GM18502 (cell line): ENCODE measurements around the gene KAZN.

ENCODE experiments used
- ATAC-seq: cut with Tn5 transposase; IDR thresholded peaks from one replicate; pipeline ENCODE4 v1.9.1; 2021; ENCODE audit warnings: mild to moderate bottlenecking; ENCODE audit not compliant: unreplicated experiment, poor library complexity

The KAZN gene

GRCh38 chr1:15007368-15007767 is 408.9 kb downstream of the KAZN start:
- ATAC-seq = no peak

GRCh38 chr1:15007842-15008241 is 409.4 kb downstream of the KAZN start:
- ATAC-seq = no peak

- ATAC-seq = no peak
Observed at GRCh38 chr1:15008783-15009729, 410.6 kb downstream of the KAZN start.

GRCh38 chr1:15011160-15011559 is 412.7 kb downstream of the KAZN start:
- no peak for ATAC-seq

- no peak for ATAC-seq
Observed at GRCh38 chr1:15011661-15012060, 413.2 kb downstream of the KAZN start.

- no peak for ATAC-seq
Observed at GRCh38 chr1:15012822-15013221, 414.3 kb downstream of the KAZN start.

GRCh38 chr1:15013767-15014166 is 415.3 kb downstream of the KAZN start:
- no peak for ATAC-seq

- ATAC-seq = no peak
Observed at GRCh38 chr1:15014516-15014915, 416.0 kb downstream of the KAZN start.

- no peak for ATAC-seq
Observed at GRCh38 chr1:15016001-15016400, 417.5 kb downstream of the KAZN start.

GRCh38 chr1:15016526-15016925 is 418.0 kb downstream of the KAZN start:
- ATAC-seq = no peak

GRCh38 chr1:15017120-15017519 is 418.6 kb downstream of the KAZN start:
- ATAC-seq = no peak

- no peak for ATAC-seq
Observed at GRCh38 chr1:15018767-15019166, 420.3 kb downstream of the KAZN start.

GRCh38 chr1:15020943-15021745 is 422.7 kb downstream of the KAZN start:
- no peak for ATAC-seq

- no peak for ATAC-seq
Observed at GRCh38 chr1:15022048-15022447, 423.6 kb downstream of the KAZN start.

- no peak for ATAC-seq
Observed at GRCh38 chr1:15023205-15023604, 424.7 kb downstream of the KAZN start.

- no peak for ATAC-seq
Observed at GRCh38 chr1:15023976-15024375, 425.5 kb downstream of the KAZN start.

- ATAC-seq = no peak
Observed at GRCh38 chr1:15026117-15026489, 427.6 kb downstream of the KAZN start.

- ATAC-seq = no peak
Observed at GRCh38 chr1:15027515-15027986, 429.1 kb downstream of the KAZN start.

GRCh38 chr1:15028102-15028501 is 429.6 kb downstream of the KAZN start:
- no peak for ATAC-seq

GRCh38 chr1:15028616-15029015 is 430.1 kb downstream of the KAZN start:
- no peak for ATAC-seq

- ATAC-seq = no peak
Observed at GRCh38 chr1:15029036-15029435, 430.6 kb downstream of the KAZN start.
